Measurements from ENCODE around the gene CIZ1.

The CIZ1 gene

DNA sequence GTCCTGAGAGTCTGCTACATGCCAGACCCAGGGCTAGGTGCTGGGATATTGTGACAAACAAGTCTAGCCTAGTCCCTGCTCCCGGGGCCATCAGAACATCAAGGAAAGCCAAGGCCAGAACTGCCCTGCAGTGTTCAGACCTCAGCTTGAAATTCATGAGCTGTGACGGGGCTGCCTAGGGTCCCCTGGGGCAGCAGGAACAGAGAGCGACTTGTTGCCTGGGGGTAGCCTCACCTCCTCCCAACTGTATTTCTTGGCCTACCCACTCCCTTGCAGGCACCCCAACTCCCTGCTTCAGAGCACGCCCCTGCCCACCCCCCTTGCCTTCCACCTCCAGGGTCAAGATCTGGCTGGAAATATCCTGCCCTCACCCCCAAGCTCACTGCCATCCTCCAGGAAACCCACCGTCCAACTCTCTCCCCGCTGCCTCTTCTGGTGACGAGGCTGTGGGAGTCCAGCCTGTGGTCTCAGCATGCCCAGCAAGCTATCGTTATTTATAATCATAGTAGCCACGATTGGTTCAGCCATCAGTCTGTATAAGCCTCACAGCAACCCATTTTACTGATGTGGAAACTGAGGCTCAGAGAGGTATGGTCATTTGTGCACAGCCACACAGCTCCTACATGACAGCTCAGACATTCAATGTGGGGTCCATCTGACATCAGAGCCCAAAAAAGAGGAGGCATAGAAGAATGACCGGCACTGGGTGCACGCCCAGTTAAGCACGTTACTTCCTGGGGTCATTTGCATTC is 22.6 kb upstream of the CIZ1 start:
- DNase-seq (ENCODE audit: low read depth in 3 of 3) = no peak

DNA sequence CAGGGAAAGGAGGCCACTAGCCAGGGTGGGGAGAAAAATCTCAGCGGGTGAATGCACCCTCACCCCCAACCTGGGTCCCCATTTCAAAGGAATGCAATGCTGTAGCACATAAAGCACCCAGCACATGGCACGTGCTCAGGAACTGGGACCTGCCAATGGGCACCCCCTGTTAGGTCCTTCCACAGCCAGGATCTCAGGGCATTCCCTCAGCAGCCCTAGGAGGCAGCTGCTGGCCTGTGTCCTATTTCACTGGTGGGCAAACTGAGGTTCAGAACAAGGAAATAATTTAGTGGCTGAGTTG is 20.6 kb upstream of the CIZ1 start:
- DNase-seq (ENCODE audit: low read depth in 3 of 3) = no peak

DNA sequence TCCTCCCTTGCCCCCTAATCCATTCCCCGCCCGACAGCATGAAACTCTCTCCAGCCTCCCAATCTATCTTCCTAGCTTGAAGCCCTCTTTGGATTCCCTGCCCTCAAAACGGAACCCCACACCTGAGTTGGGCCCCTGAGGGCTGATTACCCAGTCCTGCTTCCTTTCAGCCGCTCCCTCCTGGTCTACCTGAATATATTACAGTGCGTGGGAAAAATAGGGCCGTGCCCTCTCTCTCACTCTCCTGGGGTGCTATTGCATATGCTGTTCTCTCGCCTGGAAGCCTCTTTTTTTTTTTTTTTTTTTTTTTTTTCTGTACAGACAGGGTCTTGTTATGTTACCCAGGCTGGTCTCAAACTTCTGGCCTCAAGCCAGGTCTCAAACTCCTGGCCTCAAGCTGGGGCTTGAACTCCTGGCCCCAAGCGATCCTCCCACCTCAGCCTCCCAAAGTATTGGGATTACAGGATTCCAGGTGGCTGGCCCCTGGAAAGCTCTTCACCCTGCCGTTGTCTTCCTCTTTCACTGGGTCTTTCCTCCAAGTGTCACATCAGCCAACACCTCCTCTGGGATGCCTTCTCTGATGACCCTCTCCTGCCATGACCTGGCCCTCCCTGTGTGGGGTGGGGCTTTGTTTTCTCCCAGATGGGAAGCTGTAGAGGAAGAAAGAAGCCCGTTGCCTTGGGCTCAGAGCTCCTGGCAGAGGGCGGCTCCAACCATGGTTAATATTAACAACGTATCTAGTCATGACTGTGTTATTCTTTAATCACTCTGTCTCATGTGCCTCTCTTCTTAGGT is 20.0 kb upstream of the CIZ1 start:
- DNase-seq (ENCODE audit: low read depth in 3 of 3) = no peak

DNA sequence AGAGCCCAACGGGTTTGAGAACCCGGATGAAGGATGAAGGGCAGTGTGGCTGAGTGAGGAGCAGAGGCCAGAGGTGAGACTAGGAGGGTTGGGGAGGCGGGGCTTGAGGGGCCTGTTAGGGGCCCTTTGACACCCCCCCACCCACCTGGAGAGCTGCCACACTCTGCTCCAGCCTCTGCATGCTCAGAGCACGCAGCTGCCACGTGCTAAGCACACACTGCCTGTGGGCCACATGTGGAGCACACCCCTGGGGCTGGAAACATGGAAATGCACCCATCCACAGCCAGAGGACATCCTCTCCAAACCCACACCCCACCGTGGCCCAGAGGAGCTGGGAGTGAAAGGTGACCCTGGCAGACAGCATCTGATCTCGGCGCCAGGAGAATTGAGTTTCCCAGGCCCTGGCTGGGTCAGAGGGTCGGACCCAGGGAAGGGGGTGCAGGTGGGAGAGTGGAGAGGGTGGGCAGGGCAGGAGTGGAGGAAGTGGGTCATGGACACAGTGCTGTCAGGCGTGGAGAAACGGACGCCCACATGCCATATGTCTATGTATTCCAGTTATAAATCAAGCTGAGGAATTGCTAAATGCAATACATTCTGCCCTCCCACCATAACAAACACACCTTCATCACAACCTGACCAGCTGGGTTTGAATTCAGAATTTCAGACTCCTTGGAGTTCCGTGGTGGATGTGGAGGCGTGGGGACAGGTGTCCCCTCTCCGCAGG is 17.7 kb upstream of the CIZ1 start:
- no peak for DNase-seq (ENCODE audit: low read depth in 3 of 3)

GRCh38 chr9:128208386-128208785 is 17.0 kb upstream of the CIZ1 start:
- no peak for DNase-seq (ENCODE audit: low read depth in 3 of 3)

- DNase-seq (ENCODE audit: low read depth in 3 of 3) = no peak
These were observed 15.8 kb upstream of the CIZ1 start for GRCh38 chr9:128206916-128207910.

DNA sequence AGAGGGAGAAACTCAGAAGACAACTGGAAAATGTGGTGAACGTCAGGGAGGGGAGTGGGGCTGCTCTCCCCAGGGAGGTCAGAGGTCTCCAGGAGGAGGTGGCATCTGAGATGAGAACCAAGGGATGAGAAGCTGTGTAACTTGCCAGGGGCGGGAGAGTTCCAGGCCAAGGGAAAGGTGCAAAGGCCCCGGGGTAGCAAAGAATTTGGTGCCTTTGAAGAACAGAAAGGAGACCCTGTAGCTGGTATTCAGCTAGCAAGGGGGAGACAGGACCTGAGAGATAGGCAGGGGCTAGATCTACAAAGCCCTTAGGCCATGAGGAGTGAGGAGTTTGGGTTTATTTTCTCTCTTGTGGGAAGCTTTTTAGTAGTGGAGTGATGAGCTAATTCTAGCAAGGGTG is 15.1 kb upstream of the CIZ1 start:
- no peak for DNase-seq (ENCODE audit: low read depth in 3 of 3)

DNA sequence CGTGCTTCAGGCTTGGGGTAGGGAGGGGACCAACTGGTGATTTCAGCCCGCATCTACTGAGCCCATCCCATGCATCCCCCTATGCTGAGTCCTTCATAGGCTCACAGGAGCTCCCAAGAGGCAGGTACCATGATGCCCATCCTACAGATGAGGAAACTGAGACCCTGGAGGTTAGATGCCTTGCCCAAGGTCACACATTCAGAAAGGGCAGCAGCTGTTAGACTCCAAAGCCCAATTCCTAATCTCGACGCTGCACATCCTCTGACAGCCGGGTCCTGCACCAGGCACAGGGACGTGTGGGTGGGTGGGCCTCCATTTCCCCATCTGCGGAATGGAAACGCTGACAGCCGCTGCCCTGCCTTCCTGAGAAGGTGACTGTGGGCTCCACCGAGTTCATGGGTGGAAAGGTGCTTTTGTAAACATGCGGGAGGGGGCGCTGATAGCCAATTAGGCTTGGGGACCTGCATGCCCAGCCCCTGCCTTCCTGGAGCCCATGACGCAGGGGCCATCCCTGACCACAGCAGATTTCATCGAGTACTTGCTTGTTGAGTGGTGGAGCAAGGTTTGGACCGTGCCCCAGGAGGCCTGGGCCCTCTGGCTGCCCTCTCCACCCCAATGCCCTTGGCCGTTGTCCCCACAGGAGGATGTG is 14.0 kb upstream of the CIZ1 start:
- no peak for DNase-seq (ENCODE audit: low read depth in 3 of 3)

- no peak for DNase-seq (ENCODE audit: low read depth in 3 of 3)
These were observed 13.5 kb upstream of the CIZ1 start for GRCh38 chr9:128204858-128205257.

GRCh38 chr9:128203707-128204551 is 12.6 kb upstream of the CIZ1 start:
- no peak for DNase-seq (ENCODE audit: low read depth in 3 of 3)

GRCh38 chr9:128203024-128203706 is 11.8 kb upstream of the CIZ1 start, which contains the start of gene DNM1:
DNM1 (plus strand) TSS chr9:128203379; CDS start chr9:128203471, 92 bp downstream.
- peak; percentile 36 to 52 (median 42) for DNase-seq (ENCODE audit: low read depth in 3 of 3)

DNA sequence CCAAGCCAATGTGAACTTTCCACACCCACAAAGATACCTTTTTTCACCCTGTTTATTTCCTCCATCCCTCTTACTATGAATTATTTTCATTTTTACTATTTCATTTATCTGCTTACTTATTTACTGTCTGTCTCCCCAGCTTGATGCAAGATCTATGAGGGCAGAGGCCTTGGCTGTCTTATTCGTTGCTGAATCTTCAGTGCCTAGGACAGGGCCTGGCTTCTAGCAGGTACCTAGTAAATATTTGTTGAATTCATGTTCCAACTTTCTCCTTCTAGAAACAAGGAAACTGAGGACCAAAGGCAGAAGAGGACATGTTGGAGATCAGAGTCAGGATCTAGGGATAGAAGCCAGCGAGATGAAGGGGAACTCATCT is 11.3 kb upstream of the CIZ1 start:
- DNase-seq (ENCODE audit: low read depth in 3 of 3) = no peak

GRCh38 chr9:128201441-128202369 is 10.3 kb upstream of the CIZ1 start:
- DNase-seq (ENCODE audit: low read depth in 3 of 3) = no peak

DNA sequence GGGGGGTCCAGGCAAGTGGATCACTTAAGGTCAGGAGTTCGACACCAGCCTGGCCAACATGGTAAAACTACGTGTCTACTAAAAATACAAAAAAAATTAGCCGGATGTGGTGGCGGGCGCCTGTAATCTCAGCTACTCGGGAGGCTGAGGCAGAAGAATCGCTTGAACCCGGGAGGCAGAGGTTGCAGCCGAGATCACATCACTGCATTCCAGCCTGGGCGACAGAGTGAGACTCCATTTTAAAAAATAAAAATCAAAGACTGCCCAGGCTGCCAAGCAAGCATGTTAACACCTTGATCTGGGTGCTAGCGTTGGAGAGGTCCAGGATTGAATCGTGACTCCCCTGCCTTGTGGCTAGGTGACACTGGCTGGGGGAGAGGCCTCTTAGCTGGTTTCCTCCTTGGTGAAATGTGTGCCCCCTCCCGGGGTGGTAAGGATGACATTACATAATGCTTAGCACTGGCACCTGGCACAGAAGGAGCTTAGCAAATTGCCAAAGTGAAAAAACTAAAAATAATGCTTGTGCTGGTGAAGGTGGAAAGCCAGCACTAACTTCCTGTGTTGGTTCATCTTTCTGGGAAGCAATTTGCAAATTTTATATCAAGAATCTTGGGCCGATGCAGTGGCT is 2.2 kb upstream of the CIZ1 start:
- no peak for DNase-seq (ENCODE audit: low read depth in 3 of 3)

DNA sequence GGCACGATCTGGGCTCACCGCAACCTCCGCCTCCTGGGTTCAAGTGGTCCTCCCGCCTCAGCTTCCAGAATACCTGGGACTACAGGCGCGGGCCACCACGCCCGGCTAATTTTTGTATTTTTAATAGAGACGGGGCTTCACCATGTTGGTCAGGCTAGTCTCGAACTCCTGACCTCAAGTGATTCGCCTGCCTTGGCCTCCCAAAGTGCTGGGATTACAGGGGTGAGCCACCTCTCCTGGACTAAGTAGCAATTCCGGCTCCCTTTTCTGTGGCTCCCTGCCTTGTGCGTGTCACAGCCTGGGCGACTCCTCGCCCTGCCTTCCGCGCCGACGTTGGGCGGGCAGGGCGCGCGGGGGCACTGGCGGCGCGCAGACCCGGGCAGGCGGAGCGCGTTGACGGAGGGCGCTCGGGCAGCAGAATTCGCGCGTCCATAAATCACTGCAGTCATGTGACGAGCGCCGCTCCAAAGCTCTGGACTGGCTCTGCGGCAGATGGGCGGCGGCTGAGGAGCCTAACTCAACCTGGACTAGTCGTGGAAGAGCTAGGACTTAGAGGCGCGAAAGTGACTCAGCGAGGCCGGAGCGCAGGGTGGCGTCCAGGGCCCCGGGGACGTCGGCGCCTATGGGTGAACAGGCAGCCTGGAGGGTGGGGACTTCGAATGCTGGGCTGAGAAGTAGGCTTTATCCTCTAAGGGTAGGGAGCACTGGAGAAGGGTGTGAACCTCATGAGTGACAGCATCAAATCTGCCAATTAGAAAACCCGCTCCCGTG is 1.4 kb upstream of the CIZ1 start:
- DNase-seq (ENCODE audit: low read depth in 3 of 3) = peak in 1 of 3 donors; percentile 30

DNA sequence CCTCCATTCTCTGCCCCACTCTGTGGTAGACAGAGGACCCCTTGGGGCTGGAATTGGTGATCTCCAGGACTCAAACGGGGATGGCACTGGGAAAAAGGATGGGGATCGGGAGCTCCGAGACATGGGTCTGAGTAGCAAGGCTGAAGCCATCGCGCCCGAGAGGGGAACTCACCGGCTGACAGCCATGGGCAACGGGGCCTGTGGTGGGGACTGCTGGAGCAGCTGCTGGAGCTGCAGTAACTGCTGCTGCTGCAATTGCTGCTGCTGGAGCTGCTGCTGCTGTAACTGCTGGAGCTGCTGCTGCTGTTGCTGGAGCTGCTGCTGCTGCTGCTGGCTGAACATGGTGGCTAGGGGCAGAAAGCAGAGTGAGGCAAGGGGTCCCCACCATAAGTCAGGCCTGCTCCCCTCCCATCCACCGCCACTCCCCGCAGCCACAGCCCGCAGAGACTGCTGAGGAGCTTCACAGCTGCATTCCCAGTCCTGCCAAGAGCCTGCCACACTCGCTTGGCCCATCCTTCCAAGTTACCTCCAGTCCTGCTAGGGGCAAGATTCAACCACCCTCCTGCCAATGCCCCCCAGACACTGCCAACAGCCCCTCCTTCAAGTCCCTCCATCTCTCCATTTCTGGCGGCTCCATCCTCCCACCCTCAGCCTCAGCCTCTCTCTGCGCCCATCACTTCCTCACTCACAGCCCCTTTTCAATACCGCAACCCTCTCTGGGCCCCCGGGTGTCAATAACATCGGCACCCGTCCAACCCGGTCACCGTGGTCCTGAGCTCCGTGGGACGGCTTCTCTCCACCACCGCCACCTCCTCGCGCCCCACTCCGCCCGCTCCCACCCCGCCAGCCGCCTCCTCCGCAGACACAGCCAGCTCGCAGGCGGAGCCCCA is 611 bp downstream of the CIZ1 start:
- DNase-seq (ENCODE audit: low read depth in 3 of 3) = peak in 2 of 3 donors; percentile 10 to 19
